Neuronal stem cell (in vitro differentiated cells): Measurements from ENCODE around the gene HILPDA.
A peak's percentile ranks its signal among the peaks of the same experiment; 100 is the strongest.

Source experiments
- DNase-seq: peaks from one replicate; pipeline ENCODE4 v3.0.0-alpha.2; 2013; ENCODE audit warnings: low spot score
- H2AFZ ChIP-seq: one replicate; pipeline ENCODE4 v1.6.1; 2013; ENCODE audit warnings: mild to moderate bottlenecking, low read length, inconsistent platforms
- H2AK5ac ChIP-seq: 2 replicates; pipeline ENCODE4 v1.6.1; 2013; ENCODE audit warnings: low read depth, mild to moderate bottlenecking, inconsistent platforms, low read length, moderate library complexity, mixed read lengths
- H2BK120ac ChIP-seq: 2 replicates; pipeline ENCODE4 v1.6.1; 2013; ENCODE audit warnings: low read depth, mild to moderate bottlenecking, inconsistent platforms, low read length, moderate library complexity, mixed read lengths
- H2BK12ac ChIP-seq: one replicate; pipeline ENCODE4 v1.6.1; 2013; ENCODE audit warnings: low read length, inconsistent platforms
- H2BK15ac ChIP-seq: 2 replicates; pipeline ENCODE4 v1.6.1; 2013; ENCODE audit warnings: mild to moderate bottlenecking, low read length, inconsistent platforms, mixed read lengths
- H2BK5ac ChIP-seq: one replicate; pipeline ENCODE4 v1.6.1; 2013; ENCODE audit warnings: inconsistent platforms, mild to moderate bottlenecking, low read length, moderate library complexity
- H3K14ac ChIP-seq: one replicate; pipeline ENCODE4 v1.6.1; 2013; ENCODE audit warnings: low read length, inconsistent platforms
- H3K18ac ChIP-seq: 2 replicates; pipeline ENCODE4 v1.6.1; 2013; ENCODE audit warnings: low read length, inconsistent platforms
- H3K23ac ChIP-seq: 2 replicates; pipeline ENCODE4 v1.6.1; 2013; ENCODE audit warnings: low read depth, mild to moderate bottlenecking, mixed read lengths, low read length, inconsistent platforms; ENCODE audit not compliant: poor library complexity
- H3K27ac ChIP-seq: replicated peaks from 3 replicates; pipeline ENCODE4 v1.5.1; 2013; ENCODE audit warnings: low read length, inconsistent platforms
- H3K27me3 ChIP-seq, 3 experiments: 2 replicates each; pipeline ENCODE4 v1.6.1; 2013; ENCODE audit warnings: low read length in 3 of 3, mild to moderate bottlenecking in 2 of 3, inconsistent platforms in 1 of 3, low read depth in 1 of 3, mixed read lengths in 1 of 3, moderate library complexity in 1 of 3; ENCODE audit not compliant: control insufficient read depth in 3 of 3, insufficient read depth in 3 of 3
- H3K36me3 ChIP-seq, 2 donors: replicated peaks in 1 of 2; 2 replicates each; pipeline ENCODE4 v1.6.1; 2013; ENCODE audit warnings: low read length in 2 of 2; ENCODE audit not compliant: control insufficient read depth in 2 of 2, insufficient read depth in 2 of 2
- H3K4ac ChIP-seq: 2 replicates; pipeline ENCODE4 v1.6.1; 2013; ENCODE audit warnings: inconsistent platforms, mild to moderate bottlenecking, low read length, moderate library complexity
- H3K4me1 ChIP-seq, 2 donors: 1 replicate in 1 of 2; 2 replicates in 1 of 2; pipeline ENCODE4 v1.6.1; 2013; ENCODE audit warnings: low read length in 2 of 2, low read depth in 1 of 2; ENCODE audit not compliant: control insufficient read depth in 2 of 2, insufficient read depth in 1 of 2
- H3K4me2 ChIP-seq: one replicate; pipeline ENCODE4 v1.6.1; 2013; ENCODE audit warnings: mild to moderate bottlenecking, low read length, inconsistent platforms; ENCODE audit not compliant: insufficient read depth, poor library complexity, severe bottlenecking
- H3K4me3 ChIP-seq, 2 donors: 2 replicates each; pipeline ENCODE4 v1.5.1; 2013; ENCODE audit warnings: low read length in 2 of 2, mild to moderate bottlenecking in 2 of 2, inconsistent platforms in 1 of 2, moderate library complexity in 1 of 2
- H3K79me1 ChIP-seq: one replicate; pipeline ENCODE4 v1.6.1; 2013; ENCODE audit warnings: low read depth, mild to moderate bottlenecking, inconsistent platforms, low read length, moderate library complexity
- H3K9ac ChIP-seq: one replicate; pipeline ENCODE4 v1.6.1; 2013; ENCODE audit warnings: mild to moderate bottlenecking, low read depth, low read length, inconsistent platforms; ENCODE audit not compliant: poor library complexity
- H3K9me3 ChIP-seq, 2 donors: replicated peaks in 1 of 2; 2 replicates each; pipeline versions ENCODE3 to v1.6.1; 2013; ENCODE audit warnings: low read length in 2 of 2, mild to moderate bottlenecking in 2 of 2, inconsistent platforms in 1 of 2, low read depth in 1 of 2, mixed read lengths in 1 of 2, moderate library complexity in 1 of 2; ENCODE audit not compliant: control insufficient read depth in 2 of 2, insufficient read depth in 1 of 2
- H4K8ac ChIP-seq: one replicate; pipeline ENCODE4 v1.6.1; 2013; ENCODE audit warnings: low read depth, mild to moderate bottlenecking, inconsistent platforms, low read length, moderate library complexity
- H4K91ac ChIP-seq: one replicate; pipeline ENCODE4 v1.6.1; 2013; ENCODE audit warnings: low read length, low read depth, mild to moderate bottlenecking, inconsistent platforms; ENCODE audit not compliant: poor library complexity
- WGBS, 2 donors: extraction: QIAGEN DNeasy Blood & Tissue Kit; methylation state at CpG; one replicate each; pipeline ENCODE4 v1.1.7; 2013; ENCODE audit warnings: missing lambda C conversion rate in 2 of 2, mixed read lengths in 1 of 2; ENCODE audit not compliant: insufficient read length in 2 of 2, insufficient replicate concordance in 1 of 2; ENCODE audit errors: extremely low coverage in 2 of 2; 5-methylcytosine and 5-hydroxymethylcytosine counted together

The HILPDA gene

DNA sequence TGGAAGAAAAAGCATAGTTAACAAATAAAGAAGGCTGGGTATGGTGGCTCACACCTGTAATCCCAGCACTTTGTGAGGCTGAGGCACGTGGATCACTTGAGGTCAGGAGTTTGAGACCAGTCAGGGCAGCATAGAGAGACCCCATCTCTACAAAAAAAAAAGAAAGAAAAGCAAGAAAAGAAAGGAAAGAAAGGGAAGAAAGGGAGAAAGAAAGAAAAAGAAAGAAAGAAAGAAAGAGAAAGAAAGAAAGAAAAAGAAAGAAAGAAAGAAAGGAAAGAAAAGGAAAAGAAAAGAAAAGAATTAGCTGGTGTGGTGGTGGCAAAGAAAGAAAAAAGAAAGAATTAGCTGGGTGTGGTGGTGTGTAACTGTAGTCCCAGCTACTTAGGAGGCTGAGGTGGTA, 3.1 kb upstream of the HILPDA start:
- WGBS, 2 donors = no CpG with 5 or more reads among the region's 1 CpG
- Histone ChIP-seq H2AFZ (no peak overlapping the region), H4K8ac (no peak overlapping the region), H3K23ac (no peak overlapping the region), H3K4me3 (no peak overlapping the region), H3K79me1 (no peaks in the 10 kb centered on the region), H3K4me1 (peaks cover 10 to 11% of the 10 kb centered on the region in 2 donors), H2BK120ac (no peak overlapping the region), H3K18ac (no peak overlapping the region), H3K27me3 (peaks cover 0 to 11% (median 0%) of the 10 kb centered on the region in 3 experiments), H3K4me2 (no peak overlapping the region), H2BK12ac (no peak overlapping the region), H3K9me3 (no peaks in the 10 kb centered on the region), H3K36me3 (peaks cover 4 to 8% of the 10 kb centered on the region in 2 donors), H3K4ac (no peak overlapping the region), H4K91ac (no peak overlapping the region), H2BK15ac (no peak overlapping the region), H3K14ac (no peak overlapping the region), H2AK5ac (no peak overlapping the region), H2BK5ac (no peak overlapping the region), H3K27ac (no peak overlapping the region), H3K9ac (no peak overlapping the region)
- DNase-seq = no peak

DNA sequence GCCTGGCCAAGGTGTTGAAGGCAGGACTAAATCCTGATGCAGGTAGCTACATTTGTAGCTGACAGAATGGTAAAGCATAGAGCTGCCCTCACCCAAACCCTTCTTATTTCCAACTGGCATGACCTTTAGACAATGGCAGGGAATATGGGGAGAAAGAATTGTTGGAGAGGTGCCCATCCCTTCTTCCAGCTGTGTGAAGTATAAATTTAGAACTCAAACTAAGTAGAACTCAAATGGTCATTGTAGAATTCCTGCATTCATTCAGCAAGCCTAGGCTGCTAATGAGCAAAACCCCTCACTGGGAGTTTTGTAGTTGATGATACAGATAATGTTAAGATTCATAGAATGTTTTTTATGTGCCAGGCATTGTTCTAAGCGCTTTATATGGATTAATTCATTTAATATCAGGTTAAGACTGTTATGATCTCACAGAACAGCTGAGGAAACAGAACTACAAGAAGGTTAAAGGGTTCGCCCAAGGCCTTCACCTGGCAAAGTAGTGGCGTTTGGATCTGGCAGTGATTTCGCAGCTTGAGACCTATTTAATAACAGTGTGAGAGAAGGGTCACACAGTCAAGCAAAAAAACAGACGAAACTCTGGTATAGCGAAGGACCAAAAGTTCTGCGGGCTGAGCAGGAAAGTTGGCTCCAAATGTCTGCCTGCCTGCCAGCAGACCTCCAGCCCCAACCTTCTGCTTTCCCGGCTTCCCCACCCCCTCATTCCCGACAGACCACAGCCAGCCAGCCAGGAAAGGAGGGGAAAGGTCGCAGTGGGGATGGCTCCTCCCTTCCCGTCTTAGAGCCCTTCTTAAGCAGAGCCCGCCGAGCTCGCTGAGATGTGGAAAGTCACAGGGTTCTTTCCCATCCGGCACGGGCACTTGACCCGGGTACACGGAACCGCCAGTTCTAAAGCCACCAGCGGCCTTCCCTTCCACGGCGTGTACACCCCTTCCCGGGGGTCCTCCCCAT, 1.6 kb upstream of the HILPDA start:
- no peaks in the 10 kb centered on the region for H3K9me3 ChIP-seq
- peak overlapping the region; percentile 72 for H3K27ac ChIP-seq
- no peak overlapping the region for H2AK5ac ChIP-seq
- H3K9ac ChIP-seq = no peak overlapping the region
- peaks cover 0 to 3% (median 0%) of the 10 kb centered on the region in 3 experiments for H3K27me3 ChIP-seq
- peaks cover 16 to 18% of the 10 kb centered on the region in 2 donors for H3K4me1 ChIP-seq
- peak overlapping the region; percentile 81 for H2AFZ ChIP-seq
- H3K23ac ChIP-seq = no peak overlapping the region
- H4K8ac ChIP-seq = no peak overlapping the region
- H3K79me1 ChIP-seq = no peaks in the 10 kb centered on the region
- H4K91ac ChIP-seq = no peak overlapping the region
- DNase-seq = peak; percentile 65
- H3K14ac ChIP-seq = no peak overlapping the region
- peaks cover 4 to 22% of the 10 kb centered on the region in 2 donors for H3K36me3 ChIP-seq
- H3K18ac ChIP-seq = peak overlapping the region; percentile 3
- WGBS, 2 donors = no CpG with 5 or more reads among the region's 23 CpGs
- no peak overlapping the region for H3K4me3 ChIP-seq
- no peak overlapping the region for H3K4ac ChIP-seq
- no peak overlapping the region for H2BK120ac ChIP-seq
- H3K4me2 ChIP-seq = peak overlapping the region; percentile 40
- no peak overlapping the region for H2BK15ac ChIP-seq
- H2BK12ac ChIP-seq = no peak overlapping the region
- no peak overlapping the region for H2BK5ac ChIP-seq

DNA sequence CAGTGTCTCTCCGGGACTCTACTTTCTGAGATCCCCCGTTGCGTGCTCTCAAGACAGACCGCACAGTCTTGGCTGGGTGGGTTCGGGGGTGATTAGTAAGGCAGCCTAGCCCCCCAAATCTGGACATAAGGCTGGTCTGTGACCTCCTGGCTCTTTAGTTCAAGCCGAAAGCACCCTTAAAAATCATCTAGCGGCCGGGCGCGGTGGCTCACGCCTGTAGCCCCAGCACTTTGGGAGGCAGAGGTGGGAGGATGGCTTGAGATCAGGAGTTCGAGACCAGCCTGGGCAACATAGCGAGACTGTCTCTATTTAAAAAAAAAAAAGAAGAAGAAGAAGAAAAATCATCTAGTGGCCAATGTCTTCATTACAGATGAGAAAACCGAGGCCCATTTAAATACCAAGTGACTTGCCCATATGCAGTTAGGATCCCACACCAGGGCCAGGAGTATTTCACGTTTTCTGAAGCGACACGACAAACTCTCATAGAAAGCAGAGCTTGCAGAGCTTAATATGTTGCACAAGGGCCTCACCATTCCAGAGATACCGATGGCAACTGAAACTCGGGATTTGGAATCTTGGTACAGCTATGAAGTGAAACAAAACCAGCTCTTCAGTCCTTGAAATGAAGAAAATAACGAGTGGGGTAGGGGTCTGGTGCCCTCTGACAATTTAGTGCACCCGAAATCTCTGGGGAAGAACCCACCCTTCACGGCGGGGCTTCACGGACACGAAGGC, 703 bp upstream of the HILPDA start:
- peaks cover 16 to 20% of the 10 kb centered on the region in 2 donors for H3K4me1 ChIP-seq

More for the DNA sequence above, 703 bp upstream of the HILPDA start:
- Histone ChIP-seq H3K4me3 (peak overlapping the region; percentile 72 to 76), H3K36me3 (peaks cover 4 to 26% of the 10 kb centered on the region in 2 donors), H3K79me1 (no peaks in the 10 kb centered on the region), H3K18ac (peak overlapping the region; percentile 60), H3K27me3 (peaks cover 0 to 3% (median 0%) of the 10 kb centered on the region in 3 experiments), H4K8ac (no peak overlapping the region), H2AFZ (peak overlapping the region; percentile 88), H4K91ac (no peak overlapping the region), H2AK5ac (no peak overlapping the region), H2BK12ac (no peak overlapping the region), H3K23ac (no peak overlapping the region), H3K14ac (no peak overlapping the region), H2BK5ac (no peak overlapping the region), H3K4ac (no peak overlapping the region), H2BK120ac (no peak overlapping the region), H3K27ac (peak overlapping the region; percentile 72), H2BK15ac (no peak overlapping the region), H3K9ac (peak overlapping the region; percentile 66), H3K4me2 (peak overlapping the region; percentile 56), H3K9me3 (no peaks in the 10 kb centered on the region)
- no CpG with 5 or more reads among the region's 25 CpGs for WGBS, 2 donors
- DNase-seq = peak; percentile 40
